SK-N-SH (cell line): ENCODE results near the gene VIPR2. TPM values are rescaled to one million over a fixed set of nuclear protein-coding genes. Genes with fewer than 3 reads are reported as not detected.

Source experiments
- CTCF ChIA-PET: fragments of 300-600, 350-600 bp; formaldehyde crosslinking; extraction: SDS; loops from one replicate; lab custom pipeline; 2021; lab: Yijun Ruan, JAX
- POLR2A ChIA-PET: fragments of 350-600 bp; sonication (Branson Sonifier 250); formaldehyde crosslinking; extraction: SDS; loops from one replicate; lab custom pipeline; 2020; ENCODE audit warnings: antibody characterized with exemption, inconsistent platforms; lab: Yijun Ruan, JAX
- DNase-seq: peaks from one replicate; pipeline ENCODE4 v3.0.0; 2012
- H2AFZ ChIP-seq: fragments of 200-600 bp; sonication (generic); 2 replicates; pipeline ENCODE4 v1.8.1; 2016; ENCODE audit warnings: antibody characterized with exemption, mild to moderate bottlenecking, low read depth
- H3F3A ChIP-seq: fragments of 200-600 bp; sonication (generic); replicated peaks from 2 replicates; pipeline ENCODE3; 2016; ENCODE audit warnings: antibody characterized with exemption, mild to moderate bottlenecking; ENCODE audit not compliant: insufficient read depth
- H3K27ac ChIP-seq, 2 experiments: fragments of 200-500 bp in 1 of 2; fragments of 200-600 bp in 1 of 2; sonication (Bioruptor generic) in 1 of 2; sonication (generic), shearing (Covaris generic) in 1 of 2; 2 replicates each; pipeline versions ENCODE4 v1.5.1 to v1.6.1; 2014 to 2016; ENCODE audit warnings: low read depth in 2 of 2, inconsistent platforms in 1 of 2, low read length in 1 of 2, mild to moderate bottlenecking in 1 of 2, mixed read lengths in 1 of 2
- H3K27me3 ChIP-seq: fragments of 200-600 bp; sonication (generic), shearing (Covaris generic); 2 replicates; pipeline ENCODE4 v1.6.1; 2016; ENCODE audit warnings: mixed run types; ENCODE audit not compliant: insufficient read depth
- H3K36me3 ChIP-seq, 2 experiments: fragments of 200-500 bp in 1 of 2; fragments of 200-600 bp in 1 of 2; sonication (Bioruptor generic) in 1 of 2; sonication (generic) in 1 of 2; replicated peaks in 1 of 2; 2 replicates each; pipeline versions ENCODE3 to v1.5.1; 2014 to 2016; ENCODE audit warnings: low read length in 1 of 2, mild to moderate bottlenecking in 1 of 2; ENCODE audit not compliant: insufficient read depth in 2 of 2, control insufficient read depth in 1 of 2
- H3K4me1 ChIP-seq, 2 experiments: fragments of 200-500 bp in 1 of 2; fragments of 200-600 bp in 1 of 2; sonication (Bioruptor generic) in 1 of 2; sonication (generic), shearing (Covaris generic) in 1 of 2; 2 replicates each; pipeline versions ENCODE4 v1.5.1 to v1.6.1; 2014 to 2016; ENCODE audit warnings: low read depth in 1 of 2, low read length in 1 of 2, mixed run types in 1 of 2; ENCODE audit not compliant: insufficient read depth in 2 of 2, control insufficient read depth in 1 of 2
- H3K4me2 ChIP-seq: fragments of 200-600 bp; sonication (generic), shearing (Covaris generic); 2 replicates; pipeline ENCODE4 v1.6.1; 2017; ENCODE audit warnings: mixed run types
- H3K4me3 ChIP-seq, 2 experiments: fragments of 200-500 bp in 1 of 2; fragments of 200-600 bp in 1 of 2; sonication (Bioruptor generic) in 1 of 2; sonication (generic), shearing (Covaris generic) in 1 of 2; 2 replicates each; pipeline versions ENCODE4 v1.5.1 to v1.8.1; 2014 to 2016; ENCODE audit warnings: low read depth in 2 of 2, inconsistent platforms in 1 of 2, low read length in 1 of 2, mild to moderate bottlenecking in 1 of 2, mixed read lengths in 1 of 2, moderate library complexity in 1 of 2
- H3K79me2 ChIP-seq: fragments of 200-600 bp; sonication (generic); 2 replicates; pipeline ENCODE4 v1.8.1; 2017; ENCODE audit warnings: mild to moderate bottlenecking; ENCODE audit not compliant: insufficient read depth
- H3K9ac ChIP-seq: fragments of 200-600 bp; sonication (generic); 2 replicates; pipeline ENCODE4 v1.6.1; 2017; ENCODE audit warnings: mixed run types
- H3K9me2 ChIP-seq: fragments of 200-600 bp; sonication (generic); 2 replicates; pipeline ENCODE4 v1.6.1; 2017; ENCODE audit warnings: mixed run types
- H3K9me3 ChIP-seq: fragments of 200-600 bp; sonication (generic); 2 replicates; pipeline ENCODE4 v1.6.1; 2017; ENCODE audit warnings: mixed run types, mild to moderate bottlenecking, moderate library complexity
- H4K20me1 ChIP-seq: fragments of 200-600 bp; sonication (generic); 2 replicates; pipeline ENCODE4 v1.6.1; 2017; ENCODE audit warnings: mild to moderate bottlenecking, mixed run types; ENCODE audit not compliant: insufficient read depth
- ELF1 ChIP-seq: IDR thresholded peaks from 2 replicates; pipeline ENCODE4 v1.4.0; 2012
- GATA2 ChIP-seq: sonication (generic); formaldehyde crosslinking; IDR thresholded peaks from 2 replicates; pipeline ENCODE4 v1.5.0; 2020; ENCODE audit warnings: mild to moderate bottlenecking, missing genetic modification reagents
- MAX ChIP-seq: IDR thresholded peaks from 2 replicates; pipeline ENCODE4 v1.4.0; 2012; ENCODE audit warnings: low read depth
- MXI1 ChIP-seq: IDR thresholded peaks from 2 replicates; pipeline ENCODE4 v1.6.1; 2012; ENCODE audit warnings: mild to moderate bottlenecking, low read depth, low read length, improper control_type of control experiment
- PBX3 ChIP-seq: IDR thresholded peaks from 2 replicates; pipeline ENCODE4; 2012
- POLR2AphosphoS5 ChIP-seq: IDR thresholded peaks from 2 replicates; pipeline ENCODE4 v1.6.1; 2012; ENCODE audit warnings: low read depth, low read length
- RAD21 ChIP-seq: IDR thresholded peaks from 2 replicates; pipeline ENCODE4 v1.6.1; 2012; ENCODE audit warnings: mild to moderate bottlenecking, low read length
- ZBTB33 ChIP-seq: IDR thresholded peaks from 2 replicates; pipeline ENCODE4 v1.4.0; 2012; ENCODE audit warnings: low read depth, borderline replicate concordance
- WGBS: methylation state at CpG from one replicate; pipeline ENCODE4 v1.1.6; 2017; ENCODE audit warnings: low lambda C conversion rate; 5-methylcytosine and 5-hydroxymethylcytosine counted together
- polyA plus RNA-seq, 3 experiments: library from polyadenylated mRNA; depleted of rRNA; stranded (reverse); fragments of >200 nt; gene quantifications; 2 replicates each; pipeline ENCODE4 v1.2.3, GENCODE V29; 2012

VIPR2 gene
- polyA plus RNA-seq, 1 of the 3 experiments (the other 2 are of a cell fraction): not detected

GRCh38 chr7:159063046-159063840 lies 81.4 kb downstream of the VIPR2 start:
- H3K27ac ChIP-seq: no peak overlapping the region
- no peaks in the 10 kb centered on the region for H4K20me1 ChIP-seq
- no peak overlapping the region for H2AFZ ChIP-seq
- ChIA-PET POLR2A (no interaction called here), CTCF (interaction anchor here (1.2 kb wide), 1 partner anchor 217 kb away, joined by 3 read pairs; no protein-coding TSS in a partner anchor)
- 76% methylated on average over 52 of the region's 56 CpGs for WGBS
- no peak overlapping the region for H3K4me3 ChIP-seq
- H3K79me2 ChIP-seq: no peaks in the 10 kb centered on the region
- no peak for DNase-seq
- no peaks in the 10 kb centered on the region for H3K27me3 ChIP-seq
- TF ChIP-seq ZBTB33 (no peak), MXI1 (no peak), GATA2 (CRISPR knock-in tag) (no peak), POLR2AphosphoS5 (no peak), MAX (no peak), PBX3 (no peak), ELF1 (no peak), RAD21 (no peak)
- TF ChIP-seq, all 33 proteins: peak for 0
- H3K4me1 ChIP-seq: peaks cover 0 to 5% of the 10 kb centered on the region in 2 experiments; a peak in 1 of 4 replicates
- no peaks in the 10 kb centered on the region for H3K9me2 ChIP-seq
- no peaks in the 10 kb centered on the region for H3F3A ChIP-seq
- no peak overlapping the region for H3K9ac ChIP-seq
- H3K36me3 ChIP-seq: no peaks in the 10 kb centered on the region
- no peaks in the 10 kb centered on the region for H3K9me3 ChIP-seq
- H3K4me2 ChIP-seq: no peak overlapping the region

- Histone ChIP-seq H4K20me1 (no peaks in the 10 kb centered on the region), H3K9me3 (no peaks in the 10 kb centered on the region), H3K79me2 (no peaks in the 10 kb centered on the region), H3K4me1 (peaks cover 0 to 5% of the 10 kb centered on the region in 2 experiments; a peak in 1 of 4 replicates), H3K27me3 (no peaks in the 10 kb centered on the region), H3K4me2 (no peak overlapping the region), H3K9ac (no peak overlapping the region), H3K36me3 (no peaks in the 10 kb centered on the region), H3K9me2 (no peaks in the 10 kb centered on the region), H3K4me3 (no peak overlapping the region), H3K27ac (no peak overlapping the region), H2AFZ (no peak overlapping the region), H3F3A (no peaks in the 10 kb centered on the region)
- no peak for DNase-seq
- ChIA-PET CTCF (interaction anchor here (1.2 kb wide), 1 partner anchor 217 kb away, joined by 3 read pairs; no protein-coding TSS in a partner anchor), POLR2A (no interaction called here)
- no peak for TF ChIP-seq ELF1
- 69% methylated on average over 8 of the region's 8 CpGs for WGBS
Observed at GRCh38 chr7:159062569-159062968, 82.1 kb downstream of the VIPR2 start.
